Neuronal stem cell (in vitro differentiated cells): ENCODE results near the gene C2CD3.

Experiments used
- DNase-seq: peaks from one replicate; pipeline ENCODE4 v3.0.0-alpha.2; 2013; ENCODE audit warnings: low spot score
- H2AFZ ChIP-seq: one replicate; pipeline ENCODE4 v1.6.1; 2013; ENCODE audit warnings: mild to moderate bottlenecking, low read length, inconsistent platforms
- H2AK5ac ChIP-seq: 2 replicates; pipeline ENCODE4 v1.6.1; 2013; ENCODE audit warnings: low read depth, mild to moderate bottlenecking, inconsistent platforms, low read length, moderate library complexity, mixed read lengths
- H2BK120ac ChIP-seq: 2 replicates; pipeline ENCODE4 v1.6.1; 2013; ENCODE audit warnings: low read depth, mild to moderate bottlenecking, inconsistent platforms, low read length, moderate library complexity, mixed read lengths
- H2BK12ac ChIP-seq: one replicate; pipeline ENCODE4 v1.6.1; 2013; ENCODE audit warnings: low read length, inconsistent platforms
- H2BK15ac ChIP-seq: 2 replicates; pipeline ENCODE4 v1.6.1; 2013; ENCODE audit warnings: mild to moderate bottlenecking, low read length, inconsistent platforms, mixed read lengths
- H2BK5ac ChIP-seq: one replicate; pipeline ENCODE4 v1.6.1; 2013; ENCODE audit warnings: inconsistent platforms, mild to moderate bottlenecking, low read length, moderate library complexity
- H3K14ac ChIP-seq: one replicate; pipeline ENCODE4 v1.6.1; 2013; ENCODE audit warnings: low read length, inconsistent platforms
- H3K18ac ChIP-seq: 2 replicates; pipeline ENCODE4 v1.6.1; 2013; ENCODE audit warnings: low read length, inconsistent platforms
- H3K23ac ChIP-seq: 2 replicates; pipeline ENCODE4 v1.6.1; 2013; ENCODE audit warnings: low read depth, mild to moderate bottlenecking, mixed read lengths, low read length, inconsistent platforms; ENCODE audit not compliant: poor library complexity
- H3K27ac ChIP-seq: replicated peaks from 3 replicates; pipeline ENCODE4 v1.5.1; 2013; ENCODE audit warnings: low read length, inconsistent platforms
- H3K27me3 ChIP-seq, 3 experiments: 2 replicates each; pipeline ENCODE4 v1.6.1; 2013; ENCODE audit warnings: low read length in 3 of 3, mild to moderate bottlenecking in 2 of 3, inconsistent platforms in 1 of 3, low read depth in 1 of 3, mixed read lengths in 1 of 3, moderate library complexity in 1 of 3; ENCODE audit not compliant: control insufficient read depth in 3 of 3, insufficient read depth in 3 of 3
- H3K36me3 ChIP-seq, 2 donors: replicated peaks in 1 of 2; 2 replicates each; pipeline ENCODE4 v1.6.1; 2013; ENCODE audit warnings: low read length in 2 of 2; ENCODE audit not compliant: control insufficient read depth in 2 of 2, insufficient read depth in 2 of 2
- H3K4ac ChIP-seq: 2 replicates; pipeline ENCODE4 v1.6.1; 2013; ENCODE audit warnings: inconsistent platforms, mild to moderate bottlenecking, low read length, moderate library complexity
- H3K4me1 ChIP-seq, 2 donors: 1 replicate in 1 of 2; 2 replicates in 1 of 2; pipeline ENCODE4 v1.6.1; 2013; ENCODE audit warnings: low read length in 2 of 2, low read depth in 1 of 2; ENCODE audit not compliant: control insufficient read depth in 2 of 2, insufficient read depth in 1 of 2
- H3K4me2 ChIP-seq: one replicate; pipeline ENCODE4 v1.6.1; 2013; ENCODE audit warnings: mild to moderate bottlenecking, low read length, inconsistent platforms; ENCODE audit not compliant: insufficient read depth, poor library complexity, severe bottlenecking
- H3K4me3 ChIP-seq, 2 donors: 2 replicates each; pipeline ENCODE4 v1.5.1; 2013; ENCODE audit warnings: low read length in 2 of 2, mild to moderate bottlenecking in 2 of 2, inconsistent platforms in 1 of 2, moderate library complexity in 1 of 2
- H3K79me1 ChIP-seq: one replicate; pipeline ENCODE4 v1.6.1; 2013; ENCODE audit warnings: low read depth, mild to moderate bottlenecking, inconsistent platforms, low read length, moderate library complexity
- H3K9ac ChIP-seq: one replicate; pipeline ENCODE4 v1.6.1; 2013; ENCODE audit warnings: mild to moderate bottlenecking, low read depth, low read length, inconsistent platforms; ENCODE audit not compliant: poor library complexity
- H3K9me3 ChIP-seq, 2 donors: replicated peaks in 1 of 2; 2 replicates each; pipeline versions ENCODE3 to v1.6.1; 2013; ENCODE audit warnings: low read length in 2 of 2, mild to moderate bottlenecking in 2 of 2, inconsistent platforms in 1 of 2, low read depth in 1 of 2, mixed read lengths in 1 of 2, moderate library complexity in 1 of 2; ENCODE audit not compliant: control insufficient read depth in 2 of 2, insufficient read depth in 1 of 2
- H4K8ac ChIP-seq: one replicate; pipeline ENCODE4 v1.6.1; 2013; ENCODE audit warnings: low read depth, mild to moderate bottlenecking, inconsistent platforms, low read length, moderate library complexity
- H4K91ac ChIP-seq: one replicate; pipeline ENCODE4 v1.6.1; 2013; ENCODE audit warnings: low read length, low read depth, mild to moderate bottlenecking, inconsistent platforms; ENCODE audit not compliant: poor library complexity
- WGBS, 2 donors: extraction: QIAGEN DNeasy Blood & Tissue Kit; methylation state at CpG; one replicate each; pipeline ENCODE4 v1.1.7; 2013; ENCODE audit warnings: missing lambda C conversion rate in 2 of 2, mixed read lengths in 1 of 2; ENCODE audit not compliant: insufficient read length in 2 of 2, insufficient replicate concordance in 1 of 2; ENCODE audit errors: extremely low coverage in 2 of 2; 5-methylcytosine and 5-hydroxymethylcytosine counted together

C2CD3 gene

DNA sequence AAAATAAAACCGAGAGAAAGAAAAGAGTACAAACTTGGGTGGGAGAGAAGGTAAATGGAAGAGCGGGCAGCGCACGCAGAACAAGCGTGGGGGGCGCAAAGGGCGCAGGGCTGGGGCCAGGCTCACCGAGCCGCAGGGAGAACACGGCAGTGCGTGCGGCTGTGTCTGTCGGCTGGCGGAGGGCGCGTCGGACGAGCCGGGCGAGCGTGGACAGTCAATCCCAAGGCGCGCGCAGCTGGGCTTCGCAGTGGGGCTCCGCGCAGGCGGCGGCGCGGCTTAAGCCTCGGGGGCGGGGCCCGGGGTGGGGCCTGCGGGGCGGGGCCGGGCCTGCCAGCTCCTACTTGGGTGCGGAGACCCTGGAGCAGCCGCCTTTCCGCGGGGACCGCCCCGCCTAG lies 188.2 kb downstream of the C2CD3 start, which contains the start of gene UCP2:
Gene UCP2, minus strand, starts transcription at position 249 of the 395 bp plus-strand sequence. CDS start 4,465 bp downstream, outside the sequence.
- Histone ChIP-seq H3K79me1 (peaks cover 8% of the 10 kb centered on the region), H2BK12ac (peak within 1 kb of the TSS; percentile 89), H2BK5ac (peak within 1 kb of the TSS; percentile 97), H3K4me2 (peak within 1 kb of the TSS; percentile 98), H3K27ac (peak within 1 kb of the TSS; percentile 100), H3K4me1 (peaks cover 3 to 24% of the 10 kb centered on the region in 2 donors), H4K91ac (peak within 1 kb of the TSS; percentile 93), H3K23ac (peak within 1 kb of the TSS; percentile 100), H3K9ac (peak within 1 kb of the TSS; percentile 99), H2BK120ac (peak within 1 kb of the TSS; percentile 38), H3K36me3 (peaks cover 27 to 39% of the 10 kb centered on the region in 2 donors), H3K18ac (peak within 1 kb of the TSS; percentile 100), H2AFZ (peak within 1 kb of the TSS; percentile 97), H3K9me3 (no peaks in the 10 kb centered on the region), H3K14ac (peak within 1 kb of the TSS; percentile 57), H3K27me3 (no peaks in the 10 kb centered on the region), H2BK15ac (peak within 1 kb of the TSS; percentile 95), H3K4me3 (peak within 1 kb of the TSS; percentile 74 to 95), H4K8ac (no peak within 1 kb of the TSS), H3K4ac (peak within 1 kb of the TSS; percentile 91), H2AK5ac (peak within 1 kb of the TSS; percentile 76)
- WGBS, 2 donors: no CpG with 5 or more reads among the region's 43 CpGs
- DNase-seq: no peak

DNA sequence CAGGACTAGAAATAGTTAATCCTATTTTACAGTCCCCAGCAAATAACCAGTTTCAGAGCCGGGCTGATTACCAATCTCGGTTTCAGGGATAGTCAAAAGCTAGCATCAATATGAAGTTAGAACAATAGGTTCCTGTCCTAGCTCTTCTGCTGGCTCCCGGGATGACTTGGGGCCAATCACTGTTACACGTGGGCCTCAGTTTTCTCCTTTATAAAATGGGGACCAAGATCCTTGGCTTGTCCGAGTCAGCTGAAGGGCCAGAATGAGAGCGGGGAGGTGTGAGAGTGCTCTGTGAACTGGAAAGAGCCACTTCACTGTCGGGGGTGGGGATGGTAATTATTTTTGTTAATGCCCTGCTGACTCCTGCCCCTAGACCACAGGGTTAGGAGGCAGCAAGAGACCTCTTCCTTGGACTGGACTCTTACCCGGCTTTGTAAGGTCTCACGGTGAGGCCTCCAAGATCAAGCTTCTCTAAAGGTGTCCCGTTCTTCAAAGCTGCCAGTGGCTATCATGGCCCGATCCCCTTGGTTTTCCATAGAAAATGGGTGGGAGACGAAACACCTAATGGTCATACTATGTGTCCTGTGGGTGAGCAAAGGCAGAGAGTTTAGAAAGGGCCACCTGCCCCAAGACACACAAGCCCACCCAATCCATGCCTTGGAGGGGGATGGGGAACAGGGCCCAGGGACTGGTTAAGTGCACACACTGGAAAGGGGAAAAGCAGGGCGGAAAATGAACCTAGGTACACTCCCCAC lies 189.6 kb downstream of the C2CD3 start:
- Histone ChIP-seq H2AFZ (no peak overlapping the region), H3K4me1 (peaks cover 3 to 26% of the 10 kb centered on the region in 2 donors), H3K4me2 (peak overlapping the region; percentile 98), H2AK5ac (peak overlapping the region; percentile 17), H3K4me3 (peak overlapping the region; percentile 74 to 95), H3K4ac (no peak overlapping the region), H3K27me3 (no peaks in the 10 kb centered on the region), H3K9ac (peak overlapping the region; percentile 31), H2BK5ac (peak overlapping the region; percentile 89), H3K14ac (no peak overlapping the region), H3K18ac (no peak overlapping the region), H4K8ac (no peak overlapping the region), H2BK15ac (no peak overlapping the region), H3K9me3 (no peaks in the 10 kb centered on the region), H3K27ac (no peak overlapping the region), H2BK120ac (peak overlapping the region; percentile 25), H2BK12ac (no peak overlapping the region), H3K23ac (no peak overlapping the region), H3K79me1 (peaks cover 8% of the 10 kb centered on the region), H3K36me3 (peaks cover 39 to 53% of the 10 kb centered on the region in 2 donors), H4K91ac (no peak overlapping the region)
- WGBS, 2 donors: no CpG with 5 or more reads among the region's 13 CpGs
- DNase-seq: no peak

DNA sequence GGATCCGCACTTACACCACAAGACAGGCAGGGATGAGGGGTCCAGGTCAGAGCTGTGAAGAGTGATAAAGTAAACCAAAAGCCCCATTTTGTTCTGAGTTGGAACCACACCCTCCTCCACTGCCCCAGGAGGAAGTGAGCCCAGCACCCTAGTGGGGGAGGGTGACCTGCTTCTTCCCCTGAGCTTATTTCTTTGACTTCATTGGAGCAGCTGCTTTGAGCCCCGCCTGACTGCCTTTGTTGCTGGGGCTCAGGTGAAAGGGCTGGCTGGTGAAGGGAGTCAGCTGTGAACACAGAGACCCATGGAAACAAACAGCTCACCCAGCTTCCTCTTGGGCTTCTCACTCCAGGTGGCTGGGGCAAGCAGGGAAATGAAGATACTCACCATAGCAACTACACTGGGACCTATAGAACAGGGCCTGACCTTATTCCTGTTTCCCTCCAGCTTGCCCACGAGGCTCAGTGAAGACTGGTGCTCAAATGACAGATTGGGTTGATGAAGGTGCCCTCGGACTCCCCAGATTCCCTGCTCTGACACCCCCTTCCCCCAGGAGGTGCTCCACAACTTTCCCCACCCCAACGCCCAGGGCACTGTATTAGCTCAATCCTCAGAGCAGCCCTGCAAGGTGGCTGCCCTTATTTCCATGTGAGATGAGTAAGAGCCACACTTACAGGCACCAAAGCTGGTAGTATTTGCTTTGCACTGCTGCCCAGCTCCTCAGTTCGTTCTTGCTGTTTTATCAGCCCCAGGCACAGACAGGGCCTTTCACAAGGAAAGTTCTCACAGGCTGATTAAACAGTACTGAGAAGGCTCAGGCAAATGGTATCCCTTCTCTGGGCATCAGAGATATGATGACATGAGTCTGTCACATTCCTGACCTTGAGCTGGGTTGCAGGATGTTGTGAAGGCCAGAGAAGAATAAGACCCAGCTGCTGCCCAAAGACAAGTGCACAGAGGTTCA lies 190.5 kb downstream of the C2CD3 start:
- Histone ChIP-seq H2BK12ac (no peak overlapping the region), H3K79me1 (peaks cover 8% of the 10 kb centered on the region), H3K4ac (no peak overlapping the region), H3K23ac (no peak overlapping the region), H2BK5ac (no peak overlapping the region), H2BK120ac (peak overlapping the region; percentile 24), H4K8ac (no peak overlapping the region), H3K9me3 (no peaks in the 10 kb centered on the region), H4K91ac (peak overlapping the region; percentile 50), H3K27ac (peak overlapping the region; percentile 13), H3K9ac (no peak overlapping the region), H2AK5ac (peak overlapping the region; percentile 66), H3K4me2 (no peak overlapping the region), H3K27me3 (no peaks in the 10 kb centered on the region), H2AFZ (no peak overlapping the region), H3K4me1 (peaks cover 3 to 26% of the 10 kb centered on the region in 2 donors), H3K4me3 (peak overlapping the region in 1 of 2 donors; percentile 22), H3K14ac (peak overlapping the region; percentile 6), H3K18ac (peak overlapping the region; percentile 35), H3K36me3 (peaks cover 45 to 61% of the 10 kb centered on the region in 2 donors), H2BK15ac (no peak overlapping the region)
- no CpG with 5 or more reads among the region's 6 CpGs for WGBS, 2 donors
- no peak for DNase-seq
